Aorta (tissue), 5 donors: ENCODE results near the gene B4GALNT3. TPM values are rescaled to one million over a fixed set of nuclear protein-coding genes. Genes with fewer than 3 reads are reported as not detected.
A peak's percentile ranks its signal among the peaks of the same experiment; 100 is the strongest.

ENCODE experiments used
- ATAC-seq: fragments of 200-7000 bp; cut with Tn5 transposase; one replicate; pipeline ENCODE4 v1.9.1; 2022; ENCODE audit warnings: moderate library complexity; ENCODE audit not compliant: low FRiP score
- DNase-seq, 2 donors: peaks; one replicate each; pipeline ENCODE4 v3.0.0-alpha.2; 2020
- H3K27ac ChIP-seq, 2 donors: one replicate each; pipeline ENCODE4 v1.5.1; 2013; ENCODE audit warnings: low read length in 2 of 2, mild to moderate bottlenecking in 2 of 2, moderate library complexity in 2 of 2, control low read depth in 1 of 2, inconsistent platforms in 1 of 2, low read depth in 1 of 2
- H3K27me3 ChIP-seq, 2 donors: one replicate each; pipeline ENCODE4 v1.6.1; 2013; ENCODE audit warnings: control low read depth in 1 of 2, low read length in 1 of 2, mild to moderate bottlenecking in 1 of 2, moderate library complexity in 1 of 2; ENCODE audit not compliant: insufficient read depth in 2 of 2, control insufficient read depth in 1 of 2
- H3K36me3 ChIP-seq, 2 donors: one replicate each; pipeline ENCODE4 v1.6.1; 2013; ENCODE audit warnings: control low read depth in 1 of 2, low read length in 1 of 2, mild to moderate bottlenecking in 1 of 2; ENCODE audit not compliant: insufficient read depth in 2 of 2, control insufficient read depth in 1 of 2
- H3K4me1 ChIP-seq, 2 donors: one replicate each; pipeline ENCODE4 v1.6.1; 2013; ENCODE audit warnings: low read length in 2 of 2, control low read depth in 1 of 2, mild to moderate bottlenecking in 1 of 2, moderate library complexity in 1 of 2; ENCODE audit not compliant: insufficient read depth in 2 of 2, control insufficient read depth in 1 of 2
- H3K4me3 ChIP-seq, 2 donors: one replicate each; pipeline ENCODE4 v1.5.1; 2013; ENCODE audit warnings: low read length in 2 of 2, control low read depth in 1 of 2, mild to moderate bottlenecking in 1 of 2
- H3K9me3 ChIP-seq: one replicate; pipeline ENCODE4 v1.6.1; 2013; ENCODE audit warnings: mild to moderate bottlenecking, low read length; ENCODE audit not compliant: control insufficient read depth
- WGBS, 2 donors: extraction: QIAGEN DNeasy Blood & Tissue Kit; methylation state at CpG; one replicate each; pipeline ENCODE4 v1.1.7; 2013; 5-methylcytosine and 5-hydroxymethylcytosine counted together
- intact Hi-C, 2 donors: fragments of 100-400 bp; cut with DNase I; formaldehyde crosslinking; loops; one replicate each; pipeline versions ENCODE4 v1.14.2 to v1.15.0; 2022
- polyA plus RNA-seq, 2 donors: library from polyadenylated mRNA; stranded (reverse); fragments of 200-250 nt; gene quantifications; one replicate each; pipeline ENCODE4 v1.2.3, GENCODE V29; 2013
- total RNA-seq, 2 donors: library from RNA; stranded (reverse); fragmentation: NEBNext Ultra II Directional; extraction: Animal tissue kit (Norgen Biotek cat#: 25700); gene quantifications; one replicate each; pipeline ENCODE4 v1.2.1, GENCODE V29; 2021
- donor health status: healthy with polysubstance abuse.
- donor health status: Bipolar disorder and iron deficiency.
- donor health status: DM: no; HTN: no; CAD: no.
- donor health status: DM: no; HTN: no; CAD: no.
- donor health status: DM: yes; HTN: yes; CAD: no.

Gene B4GALNT3
- total and polyA plus RNA-seq, 4 donors: 10.3 to 29.9 (median 18.9) TPM

- Histone ChIP-seq H3K27ac (peak overlapping the region in 1 of 2 donors; percentile 45), H3K36me3 (no peaks in the 10 kb centered on the region), H3K4me1 (peaks cover 4 to 5% of the 10 kb centered on the region in 2 donors), H3K4me3 (no peak overlapping the region), H3K27me3 (no peaks in the 10 kb centered on the region), H3K9me3 (no peaks in the 10 kb centered on the region)
- intact Hi-C loops: no loop called here
- no peak for DNase-seq
- 18 to 25% methylated on average over 9 of the region's 9 CpGs for WGBS, 2 donors
- no peak for ATAC-seq
Measured at GRCh38 chr12:473863-474577, 14.3 kb downstream of the B4GALNT3 start.

- intact Hi-C loops: no loop called here
- Histone ChIP-seq H3K4me3 (no peak overlapping the region), H3K27me3 (no peaks in the 10 kb centered on the region), H3K9me3 (no peaks in the 10 kb centered on the region), H3K36me3 (no peaks in the 10 kb centered on the region), H3K27ac (no peak overlapping the region), H3K4me1 (peaks cover 4 to 5% of the 10 kb centered on the region in 2 donors)
- ATAC-seq (no peak), DNase-seq (no peak)
- WGBS, 2 donors: 53 to 72% methylated on average over 4 to 5 of the region's 5 CpGs
Measured at GRCh38 chr12:475286-475685, 15.5 kb downstream of the B4GALNT3 start.

- peak overlapping the region; percentile 68 to 79 for H3K27ac ChIP-seq
- no peaks in the 10 kb centered on the region for H3K27me3 ChIP-seq
- no peak overlapping the region for H3K4me3 ChIP-seq
- no peaks in the 10 kb centered on the region for H3K4me1 ChIP-seq
- intact Hi-C loops: no loop called here
- H3K36me3 ChIP-seq: no peaks in the 10 kb centered on the region
- ATAC-seq: no peak
- DNase-seq: no peak
- H3K9me3 ChIP-seq: no peaks in the 10 kb centered on the region
- 21 to 31% methylated on average over 4 of the region's 4 CpGs for WGBS, 2 donors
Measured at GRCh38 chr12:479161-479560, 19.4 kb downstream of the B4GALNT3 start.

- 5 to 8% methylated on average over 13 of the region's 13 CpGs for WGBS, 2 donors
- DNase-seq (peak; percentile 91 to 92), ATAC-seq (peak; percentile 93)
- Histone ChIP-seq H3K4me3 (no peak overlapping the region), H3K27ac (peak overlapping the region; percentile 93 to 95), H3K9me3 (no peaks in the 10 kb centered on the region), H3K4me1 (no peaks in the 10 kb centered on the region), H3K27me3 (no peaks in the 10 kb centered on the region), H3K36me3 (no peaks in the 10 kb centered on the region)
- intact Hi-C loops: loop anchor here (2.0 kb wide), 2 partner anchors 14 to 20 kb away; no protein-coding TSS in a partner anchor
Measured at GRCh38 chr12:480831-481816, 21.4 kb downstream of the B4GALNT3 start.

- intact Hi-C loops: no loop called here
Measured at GRCh38 chr12:482061-482460, 22.3 kb downstream of the B4GALNT3 start.

GRCh38 chr12:484096-484495, 24.4 kb downstream of the B4GALNT3 start:
- no peak overlapping the region for H3K4me3 ChIP-seq
- H3K27ac ChIP-seq: no peak overlapping the region
- DNase-seq: no peak
- H3K36me3 ChIP-seq: no peaks in the 10 kb centered on the region
- intact Hi-C loops: no loop called here
- H3K4me1 ChIP-seq: no peaks in the 10 kb centered on the region
- ATAC-seq: no peak
- H3K9me3 ChIP-seq: no peaks in the 10 kb centered on the region
- WGBS, 2 donors: 86 to 88% methylated on average over 11 of the region's 11 CpGs
- no peaks in the 10 kb centered on the region for H3K27me3 ChIP-seq

More at GRCh38 chr12:482061-482460, 22.3 kb downstream of the B4GALNT3 start:
- no peaks in the 10 kb centered on the region for H3K36me3 ChIP-seq
- WGBS, 2 donors: 15 to 19% methylated on average over 3 of the region's 3 CpGs
- DNase-seq: no peak
- H3K4me3 ChIP-seq: no peak overlapping the region
- no peaks in the 10 kb centered on the region for H3K4me1 ChIP-seq
- H3K9me3 ChIP-seq: no peaks in the 10 kb centered on the region
- ATAC-seq: no peak
- peak overlapping the region; percentile 69 to 95 for H3K27ac ChIP-seq
- H3K27me3 ChIP-seq: no peaks in the 10 kb centered on the region

- Histone ChIP-seq H3K36me3 (no peaks in the 10 kb centered on the region), H3K4me1 (no peaks in the 10 kb centered on the region), H3K9me3 (no peaks in the 10 kb centered on the region), H3K27me3 (no peaks in the 10 kb centered on the region), H3K27ac (no peak overlapping the region), H3K4me3 (no peak overlapping the region)
- no peak for ATAC-seq
- no peak for DNase-seq
- intact Hi-C loops: no loop called here
Measured at GRCh38 chr12:490260-490659, 30.5 kb downstream of the B4GALNT3 start.

- no peaks in the 10 kb centered on the region for H3K36me3 ChIP-seq
- H3K9me3 ChIP-seq: no peaks in the 10 kb centered on the region
- intact Hi-C loops: no loop called here
- DNase-seq: no peak
- H3K4me3 ChIP-seq: no peak overlapping the region
- H3K4me1 ChIP-seq: no peaks in the 10 kb centered on the region
- ATAC-seq: no peak
- H3K27me3 ChIP-seq: no peaks in the 10 kb centered on the region
- 90 to 93% methylated on average over 3 of the region's 3 CpGs for WGBS, 2 donors
- H3K27ac ChIP-seq: no peak overlapping the region
Measured at GRCh38 chr12:495466-495865, 35.7 kb downstream of the B4GALNT3 start.
